GM06990 (cell line): ENCODE measurements around the gene TEX51.

Experiments
- DNase-seq: peaks from one replicate; pipeline ENCODE4 v3.0.0-alpha.2; 2011; ENCODE audit not compliant: insufficient read length; ENCODE audit errors: extremely low read depth
- H3K27me3 ChIP-seq: replicated peaks from 2 replicates; pipeline ENCODE4 v1.6.0; 2011; ENCODE audit warnings: low read length; ENCODE audit not compliant: control insufficient read depth, insufficient read depth
- H3K36me3 ChIP-seq: 2 replicates; pipeline ENCODE4 v1.5.1; 2011; ENCODE audit warnings: low read length; ENCODE audit not compliant: control insufficient read depth, insufficient read depth
- H3K4me3 ChIP-seq: replicated peaks from 2 replicates; pipeline ENCODE4 v1.5.1; 2011; ENCODE audit warnings: low read depth, mild to moderate bottlenecking, control low read depth, low read length
- TF ChIP-seq, protein P1 (sequence below): IDR thresholded peaks from 2 replicates; pipeline ENCODE4 v1.5.1; 2011; ENCODE audit warnings: low read length, control low read depth, mild to moderate bottlenecking, inconsistent platforms; ENCODE audit not compliant: insufficient read depth, poor library complexity, severe bottlenecking

The TEX51 gene

DNA sequence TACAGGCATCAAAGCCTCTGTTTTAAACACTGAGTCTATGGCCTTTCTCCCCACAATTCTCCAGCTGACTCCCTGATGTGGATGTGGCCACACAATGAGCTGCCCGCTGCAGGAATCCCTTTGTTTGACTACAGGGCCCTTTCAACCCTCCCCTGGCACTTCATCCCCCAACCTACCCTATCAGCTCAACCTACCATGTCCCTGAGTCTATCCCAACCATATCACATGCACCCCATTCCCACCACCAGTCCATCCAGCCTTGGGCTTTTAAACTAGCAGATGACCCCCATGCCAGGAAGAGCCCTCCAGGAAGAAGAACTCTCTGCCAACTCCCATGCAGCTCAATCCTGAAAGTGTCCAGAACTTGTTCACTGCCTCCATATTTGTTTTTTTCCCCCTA lies 46.9 kb upstream of the TEX51 start:
- Histone ChIP-seq H3K36me3 (no peaks in the 10 kb centered on the region), H3K27me3 (no peaks in the 10 kb centered on the region), H3K4me3 (no peak overlapping the region)
- TF ChIP-seq, protein P1, sequence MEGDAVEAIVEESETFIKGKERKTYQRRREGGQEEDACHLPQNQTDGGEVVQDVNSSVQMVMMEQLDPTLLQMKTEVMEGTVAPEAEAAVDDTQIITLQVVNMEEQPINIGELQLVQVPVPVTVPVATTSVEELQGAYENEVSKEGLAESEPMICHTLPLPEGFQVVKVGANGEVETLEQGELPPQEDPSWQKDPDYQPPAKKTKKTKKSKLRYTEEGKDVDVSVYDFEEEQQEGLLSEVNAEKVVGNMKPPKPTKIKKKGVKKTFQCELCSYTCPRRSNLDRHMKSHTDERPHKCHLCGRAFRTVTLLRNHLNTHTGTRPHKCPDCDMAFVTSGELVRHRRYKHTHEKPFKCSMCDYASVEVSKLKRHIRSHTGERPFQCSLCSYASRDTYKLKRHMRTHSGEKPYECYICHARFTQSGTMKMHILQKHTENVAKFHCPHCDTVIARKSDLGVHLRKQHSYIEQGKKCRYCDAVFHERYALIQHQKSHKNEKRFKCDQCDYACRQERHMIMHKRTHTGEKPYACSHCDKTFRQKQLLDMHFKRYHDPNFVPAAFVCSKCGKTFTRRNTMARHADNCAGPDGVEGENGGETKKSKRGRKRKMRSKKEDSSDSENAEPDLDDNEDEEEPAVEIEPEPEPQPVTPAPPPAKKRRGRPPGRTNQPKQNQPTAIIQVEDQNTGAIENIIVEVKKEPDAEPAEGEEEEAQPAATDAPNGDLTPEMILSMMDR: no peak
- no peak for DNase-seq

DNA sequence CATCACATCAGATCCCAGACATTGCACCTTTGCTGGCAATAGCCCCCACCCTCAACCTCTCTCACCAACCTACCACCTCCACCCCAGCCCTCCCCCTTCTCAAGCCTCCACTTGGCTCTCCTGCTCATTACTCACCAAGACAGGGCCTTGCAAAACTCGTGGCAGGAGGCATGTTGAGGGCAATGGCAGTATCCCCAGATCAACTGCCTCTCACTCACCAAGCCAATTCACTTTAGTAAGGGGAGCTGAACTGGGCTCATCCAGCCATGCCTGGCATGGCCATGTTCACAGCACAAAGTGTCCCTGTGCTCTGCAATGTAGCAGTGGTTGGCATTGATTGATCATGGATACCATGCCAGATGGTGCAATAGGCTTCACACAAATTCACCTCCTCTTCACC lies 46.3 kb upstream of the TEX51 start:
- no peak for DNase-seq
- Histone ChIP-seq H3K4me3 (no peak overlapping the region), H3K27me3 (no peaks in the 10 kb centered on the region), H3K36me3 (no peaks in the 10 kb centered on the region)
- TF ChIP-seq, protein P1: no peak

- Histone ChIP-seq H3K27me3 (no peaks in the 10 kb centered on the region), H3K4me3 (no peak overlapping the region), H3K36me3 (no peaks in the 10 kb centered on the region)
- TF ChIP-seq, protein P1: no peak
- no peak for DNase-seq
Observed at GRCh38 chr2:126855606-126856005, 43.1 kb upstream of the TEX51 start.

DNA sequence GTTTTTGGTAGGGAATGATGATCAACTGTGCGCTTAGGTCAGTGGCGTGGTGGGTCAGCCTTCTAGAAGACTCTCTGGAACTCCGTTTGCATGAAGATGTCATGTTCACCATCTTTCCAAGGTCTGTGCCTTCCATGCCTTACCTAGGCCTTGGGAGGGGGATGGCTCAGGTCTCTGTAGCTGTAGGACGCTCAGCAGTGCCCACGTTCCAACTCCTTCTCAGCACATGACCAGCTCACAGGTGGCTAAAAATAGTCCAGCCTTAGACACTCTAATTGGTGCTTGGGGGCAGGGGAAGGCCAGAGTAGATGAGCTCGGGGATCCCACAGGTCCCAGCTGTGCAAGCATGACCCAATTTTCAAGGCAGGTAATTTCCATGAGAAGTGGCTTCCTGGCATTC lies 42.3 kb upstream of the TEX51 start:
- TF ChIP-seq, protein P1: no peak
- Histone ChIP-seq H3K4me3 (no peak overlapping the region), H3K27me3 (no peaks in the 10 kb centered on the region), H3K36me3 (no peaks in the 10 kb centered on the region)
- DNase-seq: no peak

GRCh38 chr2:126857502-126857901 lies 41.2 kb upstream of the TEX51 start:
- Histone ChIP-seq H3K4me3 (no peak overlapping the region), H3K36me3 (no peaks in the 10 kb centered on the region), H3K27me3 (no peaks in the 10 kb centered on the region)
- TF ChIP-seq, protein P1: no peak
- no peak for DNase-seq

DNA sequence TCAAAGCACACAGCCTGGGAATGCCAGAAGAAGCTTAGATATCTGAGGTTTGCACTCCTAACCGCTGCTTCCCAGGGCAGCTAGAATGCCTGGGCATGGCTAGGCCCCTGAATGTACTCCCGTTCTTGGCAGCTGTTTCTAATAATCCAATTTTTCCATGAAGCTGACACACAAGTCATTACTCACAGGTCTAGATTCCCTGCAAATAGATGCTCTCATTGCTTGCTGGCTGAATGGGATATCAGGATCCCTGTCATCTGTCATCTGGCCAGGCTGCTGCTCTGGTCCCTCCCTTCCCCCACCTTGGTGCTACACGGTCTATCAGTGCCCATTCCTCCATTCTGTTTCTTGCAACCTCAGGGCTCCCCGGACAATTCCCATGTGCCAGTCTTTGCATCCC lies 40.7 kb upstream of the TEX51 start:
- TF ChIP-seq, protein P1: no peak
- DNase-seq: no peak
- H3K27me3 ChIP-seq: no peaks in the 10 kb centered on the region
- H3K36me3 ChIP-seq: no peaks in the 10 kb centered on the region
- H3K4me3 ChIP-seq: no peak overlapping the region
